HG03442 (cell line): ENCODE results near the gene CFAP54.
"Not testable (repeated sequence)": the region's sequence is repeated elsewhere in the genome, so short reads cannot be mapped to it uniquely, and the experiment has no call there.

Experiments used
- ATAC-seq: cut with Tn5 transposase; IDR thresholded peaks from one replicate; pipeline ENCODE4 v1.9.1; 2021; ENCODE audit warnings: mild to moderate bottlenecking, moderate library complexity; ENCODE audit not compliant: unreplicated experiment

CFAP54 gene

GRCh38 chr12:96514328-96514727 is 25.0 kb downstream of the CFAP54 start:
- ATAC-seq = peak; percentile 89

DNA sequence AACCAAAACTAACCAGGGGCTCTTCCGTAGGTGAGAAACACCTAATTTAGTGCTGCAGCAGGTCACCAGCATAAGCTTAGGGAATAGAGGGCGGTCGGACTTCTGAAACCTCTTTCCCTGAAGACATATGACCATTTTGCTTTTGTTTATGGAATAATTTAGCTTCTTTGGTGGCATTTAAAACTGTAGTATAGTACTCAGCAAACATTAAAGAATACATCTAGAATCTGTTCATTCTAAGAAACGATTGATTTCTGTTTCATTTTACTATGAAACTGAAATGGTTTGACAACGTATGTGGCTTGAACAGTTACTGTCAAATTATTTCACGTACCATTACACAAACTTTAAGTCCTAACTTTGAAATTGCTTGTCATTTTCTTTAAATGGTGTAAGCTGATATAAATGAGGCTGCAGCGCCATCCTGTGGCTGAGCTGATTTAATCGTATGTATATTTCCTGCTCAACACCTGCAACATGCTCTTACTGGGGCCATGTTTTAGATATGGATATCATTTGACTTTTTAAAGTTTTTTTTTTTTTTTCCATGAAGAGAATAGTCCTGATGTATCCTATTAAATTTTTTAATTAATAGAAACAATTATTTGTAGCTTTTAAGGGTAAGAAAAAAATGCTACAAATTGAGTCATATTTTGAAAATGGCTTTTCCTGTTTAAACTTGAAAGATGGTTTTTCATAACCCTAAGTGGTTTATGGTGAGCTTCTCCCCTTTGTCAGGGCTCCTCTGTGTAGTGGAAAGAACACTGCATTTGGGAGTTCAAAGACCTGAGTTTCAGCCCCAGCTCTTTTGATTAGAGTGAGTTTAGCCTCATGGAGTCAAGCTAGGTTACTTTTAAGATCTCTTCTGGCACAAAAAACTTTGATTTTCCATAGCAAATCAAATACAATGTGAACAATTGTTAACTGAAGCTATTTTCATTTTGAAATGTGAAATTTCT is 27.4 kb downstream of the CFAP54 start:
- ATAC-seq = peak; percentile 54

- ATAC-seq = no peak
These were observed 31.4 kb downstream of the CFAP54 start for GRCh38 chr12:96520767-96521166.

DNA sequence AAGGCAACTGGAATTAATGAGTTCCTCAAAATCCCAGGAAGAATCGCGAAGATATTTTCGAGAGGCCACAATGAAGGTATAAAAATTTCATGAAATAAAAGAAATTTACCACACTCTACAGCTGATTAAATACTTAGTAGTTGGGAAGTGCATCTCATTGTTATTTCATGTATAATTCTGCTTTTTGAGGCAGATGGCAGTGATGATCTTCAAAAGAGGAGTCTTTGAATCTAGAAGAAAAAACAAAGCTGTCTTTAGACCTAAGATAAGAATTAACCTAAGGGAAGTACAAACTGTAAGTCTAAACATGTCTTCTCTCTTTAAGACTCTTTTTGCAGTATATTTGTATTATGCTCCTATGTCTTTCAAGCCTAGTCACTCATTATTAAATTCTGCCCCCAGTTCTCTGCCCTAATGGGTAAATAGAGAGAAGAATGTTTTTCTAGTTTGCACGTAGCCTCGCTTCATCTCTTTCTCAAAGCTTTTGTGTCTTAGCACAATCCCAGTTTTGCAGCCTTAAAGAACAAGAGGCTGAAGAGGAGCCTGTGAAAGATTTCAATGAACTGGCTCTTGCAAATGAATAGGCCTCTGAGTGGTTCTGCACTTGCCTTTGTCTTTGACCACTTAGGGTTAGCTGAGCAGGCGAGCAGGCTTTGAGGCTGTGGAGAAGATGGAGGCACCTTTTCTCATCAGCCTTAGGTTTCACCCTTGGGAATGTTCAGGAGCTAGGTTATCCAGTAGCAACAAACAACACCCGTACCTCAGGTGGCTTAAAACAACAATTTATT is 32.7 kb downstream of the CFAP54 start:
- ATAC-seq = no peak

DNA sequence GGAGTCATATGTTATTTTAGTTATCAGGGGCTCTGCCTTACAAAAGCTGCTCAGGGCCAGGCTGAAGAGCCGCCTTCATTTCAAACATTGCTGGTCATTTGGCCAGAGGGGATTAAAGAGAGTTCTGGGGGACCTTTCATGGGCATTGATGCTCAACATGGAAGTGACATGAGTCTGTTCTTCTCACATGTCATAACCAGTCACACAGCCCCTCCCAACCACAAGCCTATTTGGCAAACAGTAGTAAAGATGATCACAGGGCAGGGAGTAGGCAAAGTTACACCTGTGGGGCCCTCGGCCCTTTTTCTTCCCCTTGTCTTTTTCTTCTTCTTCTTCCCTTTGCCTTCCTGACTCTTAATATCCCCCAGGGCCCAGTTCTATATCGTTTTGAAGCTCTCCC is 33.3 kb downstream of the CFAP54 start:
- ATAC-seq = no peak

DNA sequence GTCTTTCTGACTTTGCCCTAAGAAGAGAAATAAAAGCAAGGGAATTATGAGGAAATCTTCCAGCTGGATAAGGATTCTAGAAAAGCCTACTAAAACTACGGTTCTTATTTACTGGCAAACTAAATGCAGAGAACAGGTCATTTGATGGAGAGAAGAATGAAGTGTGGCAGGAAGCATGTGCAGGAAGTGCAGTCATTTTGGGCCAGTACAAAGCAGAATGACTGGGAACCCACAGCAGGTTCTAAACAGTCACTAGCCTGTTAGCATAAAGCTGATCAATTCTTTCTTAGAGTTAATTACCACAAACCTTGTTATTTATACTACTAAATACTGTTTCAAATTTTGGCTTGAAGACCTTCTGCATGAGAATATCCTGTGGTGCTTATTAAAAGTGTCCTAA is 36.7 kb downstream of the CFAP54 start:
- ATAC-seq = no peak

- no peak for ATAC-seq
These were observed 40.5 kb downstream of the CFAP54 start for GRCh38 chr12:96529912-96530311.

DNA sequence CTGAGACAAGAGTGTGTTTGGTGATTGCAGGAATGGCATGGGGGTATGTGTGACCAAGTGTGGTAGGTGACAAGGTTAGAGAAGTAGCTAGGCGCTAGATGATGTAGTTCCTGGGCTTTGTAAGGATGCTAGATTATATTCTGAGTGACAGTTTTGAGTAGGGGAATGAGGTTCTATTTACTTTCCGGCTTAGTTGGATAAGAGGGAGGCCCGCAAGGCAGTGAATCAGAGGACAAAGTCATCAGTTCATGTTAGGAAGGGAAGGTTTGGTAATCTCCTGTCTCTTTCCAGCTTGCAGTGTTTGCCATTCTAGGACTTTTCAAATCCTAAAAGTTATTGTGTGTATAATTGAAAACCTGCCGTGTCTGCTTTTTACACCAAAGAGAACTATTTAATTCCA is 45.0 kb downstream of the CFAP54 start:
- ATAC-seq = no peak

- no peak for ATAC-seq
These were observed 59.0 kb downstream of the CFAP54 start for GRCh38 chr12:96548384-96548783.

DNA sequence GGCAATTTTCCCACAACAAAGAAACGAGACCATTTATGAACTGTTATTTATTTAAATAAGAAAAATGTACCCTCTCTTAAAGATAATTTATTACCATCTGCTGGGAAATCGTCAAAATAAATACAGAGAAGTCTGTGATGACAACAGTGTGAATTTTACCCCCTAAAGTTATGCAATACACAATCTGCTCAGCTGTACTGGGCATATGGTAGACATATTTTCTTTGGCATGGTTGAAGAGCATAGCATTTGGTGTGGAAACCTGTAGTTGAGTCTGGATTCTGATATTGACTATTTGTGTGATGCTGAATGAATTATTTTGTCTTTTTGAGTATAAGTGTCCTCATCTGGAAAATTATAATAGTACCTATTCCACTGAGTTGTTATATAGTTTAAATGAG is 60.0 kb downstream of the CFAP54 start:
- no peak for ATAC-seq

DNA sequence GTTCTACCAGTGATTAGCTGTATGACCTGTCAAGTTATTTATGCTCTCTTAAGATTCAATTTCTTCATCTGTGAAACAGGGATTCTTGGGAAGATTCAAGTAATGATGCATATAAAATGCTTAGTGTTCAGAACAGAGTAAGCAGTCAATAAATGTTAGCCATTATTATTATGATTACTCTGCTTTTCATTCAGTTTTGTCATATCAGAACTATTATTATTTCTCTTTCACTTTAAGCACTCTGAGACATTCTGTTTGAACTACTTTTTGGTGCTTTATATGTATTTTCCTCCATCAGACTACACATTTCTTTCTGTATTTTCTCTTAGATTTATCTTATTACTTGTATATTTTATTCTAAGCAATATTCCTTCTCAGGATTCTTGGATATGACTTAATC is 81.2 kb downstream of the CFAP54 start:
- ATAC-seq = peak; percentile 13

DNA sequence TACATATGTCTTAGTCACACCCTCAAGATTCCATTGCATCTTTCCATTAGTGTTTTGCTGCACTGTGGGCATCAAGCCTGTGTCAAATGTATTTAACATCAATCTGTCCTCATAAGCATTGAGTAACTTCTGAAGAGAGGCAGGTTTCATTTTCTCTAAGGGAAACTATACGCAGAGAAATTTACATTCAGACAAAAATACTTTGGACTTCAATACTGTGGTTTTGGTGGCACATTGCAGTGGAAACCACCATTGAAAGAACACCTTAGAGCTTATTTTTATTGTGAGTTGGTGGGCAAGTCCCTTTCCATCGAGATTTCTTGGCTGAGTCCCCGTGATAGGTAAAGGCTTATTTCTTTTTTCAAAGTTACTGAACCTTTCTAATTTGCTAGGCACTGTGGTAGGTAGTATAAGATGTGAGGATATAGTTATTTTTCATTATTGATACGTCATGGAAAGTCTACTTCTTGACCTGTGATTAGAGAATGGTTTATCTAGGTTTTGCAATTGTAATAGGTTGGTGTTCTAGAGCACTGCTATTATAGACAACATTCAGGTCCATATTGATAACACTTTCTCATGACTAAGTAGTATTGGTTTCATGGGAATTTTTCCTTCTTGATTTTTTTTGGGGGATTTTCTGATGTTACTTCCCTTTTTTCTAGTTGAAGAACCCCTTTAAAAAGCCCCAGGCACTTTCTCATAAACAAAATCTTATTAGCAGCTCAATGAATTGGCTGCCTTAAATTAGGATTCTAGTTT is 81.9 kb downstream of the CFAP54 start:
- ATAC-seq = peak; percentile 87

DNA sequence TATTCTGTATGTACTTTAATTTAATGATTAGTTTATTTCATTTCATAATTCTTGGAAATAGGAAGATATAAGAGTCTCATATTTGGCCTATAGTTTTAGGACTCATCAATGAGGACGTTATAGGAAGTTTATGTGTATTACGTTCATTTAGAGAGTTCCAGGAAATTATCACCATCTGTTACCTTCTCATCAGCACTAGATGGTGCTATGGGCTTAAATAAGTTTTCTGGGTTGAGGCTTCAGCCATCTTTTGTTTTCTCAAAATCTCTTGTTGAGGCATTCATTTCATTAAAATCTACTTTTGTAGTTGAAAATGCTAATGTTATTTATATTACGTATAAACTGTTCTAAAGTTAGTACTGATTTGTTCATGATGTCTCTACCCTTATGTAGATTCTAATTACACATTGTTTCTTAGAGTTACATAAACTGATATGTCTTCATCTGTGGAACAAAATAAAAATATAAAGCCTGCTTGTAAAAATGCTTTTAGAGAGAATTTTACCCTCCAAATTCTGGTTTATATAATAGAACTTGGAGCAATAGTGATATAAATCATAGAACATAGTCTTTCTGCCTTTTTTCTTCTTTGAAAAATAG is 89.2 kb downstream of the CFAP54 start:
- peak; percentile 96 for ATAC-seq

DNA sequence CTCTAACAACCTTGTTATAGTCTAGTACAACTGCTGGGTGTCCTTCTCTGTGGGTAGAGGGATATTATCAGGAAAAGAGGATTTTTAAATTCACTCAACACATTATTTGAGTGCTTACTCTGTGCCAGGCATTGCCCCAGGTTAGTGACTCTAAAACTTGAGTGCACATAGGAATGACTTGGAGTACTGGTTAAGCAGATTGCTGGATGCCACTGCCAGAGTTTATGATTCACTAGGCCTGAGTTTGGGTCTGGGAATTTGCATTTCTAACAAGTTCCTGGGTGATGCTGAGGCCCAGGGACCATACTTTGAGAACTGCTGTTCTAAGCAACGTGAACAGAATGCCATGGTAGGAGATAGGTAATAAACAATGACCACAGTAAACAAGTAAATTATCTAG is 96.6 kb downstream of the CFAP54 start:
- no peak for ATAC-seq

DNA sequence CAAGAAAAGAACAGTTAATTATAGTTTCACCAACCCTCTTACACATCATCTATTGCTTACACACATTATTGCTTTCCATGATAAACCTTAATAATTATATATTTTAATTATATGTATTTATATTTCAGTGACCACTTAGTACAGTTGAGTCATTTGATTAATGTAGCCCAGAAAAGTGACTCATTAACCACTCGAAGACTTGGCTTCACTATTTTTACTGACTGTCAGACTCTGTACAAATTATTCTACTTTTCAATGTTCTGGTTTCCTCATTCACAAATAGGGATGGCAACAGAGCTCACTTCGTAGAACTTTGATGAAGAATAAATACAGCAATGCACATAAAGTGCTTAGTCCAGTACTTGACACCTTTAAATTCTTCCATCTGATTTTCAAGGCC is 98.3 kb downstream of the CFAP54 start:
- no peak for ATAC-seq

DNA sequence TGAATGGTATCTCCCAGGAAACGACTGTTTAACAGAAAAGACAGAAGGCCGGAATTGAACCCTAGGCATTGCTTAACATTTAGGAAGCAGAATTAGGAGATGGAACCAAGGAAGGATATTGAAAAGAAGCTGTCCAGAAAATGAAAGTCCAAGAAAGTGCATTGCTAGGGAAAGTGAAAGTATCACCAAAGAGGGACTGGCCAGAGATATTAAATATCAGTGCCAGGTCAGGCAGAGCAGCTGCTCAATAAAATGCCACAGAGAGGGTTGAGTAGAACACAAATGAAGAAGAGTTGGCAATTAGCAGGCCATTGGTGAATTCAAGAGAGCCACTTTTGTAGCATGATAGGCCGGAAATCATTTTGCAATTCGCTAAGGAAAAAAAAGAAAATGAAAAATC is 101.6 kb downstream of the CFAP54 start:
- no peak for ATAC-seq

DNA sequence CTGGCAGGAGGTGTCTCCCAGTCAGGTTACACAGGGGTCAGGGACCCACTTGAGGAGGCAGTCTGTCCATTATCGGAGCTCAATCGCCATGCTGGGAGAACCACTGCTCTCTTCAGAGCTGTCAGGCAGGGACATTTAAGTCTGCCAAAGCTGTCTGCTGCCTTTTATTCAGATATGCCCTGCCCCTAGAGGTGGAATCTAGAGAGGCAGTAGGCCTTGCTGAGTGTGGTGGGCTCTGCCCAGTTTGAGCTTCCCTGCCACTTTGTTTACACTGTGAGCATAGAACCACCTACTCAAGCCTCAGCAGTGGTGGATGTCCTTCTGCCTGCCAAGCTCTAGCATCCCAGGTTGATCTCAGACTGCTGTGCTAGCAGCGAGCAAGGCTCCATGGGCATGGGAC is 115.0 kb downstream of the CFAP54 start:
- ATAC-seq = not testable (repeated sequence)

GRCh38 chr12:96605684-96606083 is 116.3 kb downstream of the CFAP54 start:
- ATAC-seq = no peak

- no peak for ATAC-seq
These were observed 116.8 kb downstream of the CFAP54 start for GRCh38 chr12:96606134-96606533.

DNA sequence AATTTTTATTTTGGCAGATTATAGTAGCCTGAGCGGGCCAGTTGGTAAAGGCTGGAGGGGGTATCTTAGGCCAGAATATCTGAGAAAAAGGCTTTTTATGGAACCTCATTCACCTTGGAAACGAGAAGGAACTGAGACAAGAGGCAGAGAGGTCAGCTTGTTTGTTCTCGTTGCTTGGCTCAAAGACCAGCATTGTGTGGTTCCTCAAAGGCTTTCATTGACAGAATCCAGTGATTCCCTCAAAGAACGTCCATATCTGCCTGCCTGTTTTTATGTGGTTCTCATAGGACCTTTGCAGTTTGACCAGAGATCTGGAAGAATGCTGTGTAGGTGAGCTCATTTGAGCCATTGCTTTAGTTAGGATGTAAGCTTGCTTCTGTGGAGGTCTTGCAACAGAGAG is 117.3 kb downstream of the CFAP54 start:
- ATAC-seq = no peak

DNA sequence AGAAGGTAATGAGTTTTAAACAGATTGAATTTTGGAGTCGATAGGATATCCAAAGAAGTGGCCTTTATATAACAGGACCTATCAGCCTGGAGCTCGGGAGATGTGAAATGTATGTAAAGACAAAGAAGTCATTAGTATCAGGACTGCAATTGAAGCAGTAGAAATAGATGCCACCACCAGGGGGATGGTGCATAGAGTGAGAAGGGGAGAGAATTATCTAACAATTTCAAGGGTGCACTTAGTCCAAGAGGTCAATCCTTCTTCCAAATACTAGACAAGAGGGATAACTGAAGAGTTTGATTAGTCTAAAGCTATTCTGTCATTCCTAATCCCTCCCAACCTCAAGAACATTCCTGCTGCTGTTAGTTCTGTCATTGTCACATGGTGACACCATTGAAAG is 127.8 kb downstream of the CFAP54 start:
- ATAC-seq = no peak
